HCT116 (cell line): ENCODE measurements around the gene SP4. TPM values are rescaled to one million over a fixed set of nuclear protein-coding genes. Genes with fewer than 3 reads are reported as not detected.

ENCODE experiments used
- ATAC-seq: fragments of 200-7000 bp; cut with Tn5 transposase; 2 replicates; pipeline ENCODE4 v1.9.1; 2020; ENCODE audit warnings: mild to moderate bottlenecking, moderate library complexity
- BruUV-seq: library from RNA; stranded (reverse); fragments of 400-500 nt; replicated peaks from 2 replicates; lab custom pipeline; 2021; lab: Mats Ljungman, UMichigan
- CTCF ChIA-PET: fragments of 300-600 bp; sonication (Branson Sonifier 250); formaldehyde crosslinking; loops from one replicate; lab custom pipeline; 2021; ENCODE audit warnings: antibody characterized with exemption; lab: Charles Lee
- POLR2A ChIA-PET: fragments of 300-600, 350-600 bp; sonication (Branson Sonifier 250); formaldehyde crosslinking; loops from one replicate; lab custom pipeline; 2021; ENCODE audit warnings: antibody characterized with exemption; lab: Charles Lee
- RAD21 ChIA-PET, 2 experiments: fragments of 300-600 bp; sonication (Branson Sonifier 250); formaldehyde crosslinking; loops; one replicate each; lab custom pipeline; 2023; ENCODE audit warnings: low total read pairs in 2 of 2; ENCODE audit not compliant: uncharacterized antibody in 2 of 2, unreplicated experiment in 2 of 2, low non-redundant PET in 1 of 2; lab: Charles Lee
- DNase-seq: peaks from one replicate; pipeline ENCODE4 v3.0.0-alpha.2; 2010; ENCODE audit warnings: low read depth, low spot score
- H2AFZ ChIP-seq: fragments of 200-600 bp; shearing (Covaris generic), sonication (generic); 2 replicates; pipeline ENCODE4 v1.6.1; 2017; ENCODE audit warnings: low read depth, mixed run types, mixed read lengths, antibody characterized with exemption, low read length; ENCODE audit not compliant: poor library complexity, severe bottlenecking
- H3K27ac ChIP-seq: 2 replicates; pipeline ENCODE4 v1.5.1; 2012; ENCODE audit warnings: low read depth, low read length
- H3K27me3 ChIP-seq: fragments of 200-600 bp; sonication (generic); 2 replicates; pipeline ENCODE4 v1.6.1; 2016; ENCODE audit warnings: mixed run types, low read length, mixed read lengths; ENCODE audit not compliant: insufficient read depth
- H3K36me3 ChIP-seq, 2 experiments: fragments of 200-500 bp in 1 of 2; fragments of 200-600 bp in 1 of 2; sonication (Bioruptor generic) in 1 of 2; sonication (generic) in 1 of 2; 2 replicates each; pipeline versions ENCODE4 v1.5.1 to v1.6.1; 2014 to 2016; ENCODE audit warnings: low read length in 2 of 2, inconsistent platforms in 1 of 2, mixed read lengths in 1 of 2, mixed run types in 1 of 2; ENCODE audit not compliant: insufficient read depth in 2 of 2, control insufficient read depth in 1 of 2
- H3K4me1 ChIP-seq, 2 experiments: fragments of 200-600 bp in 1 of 2; sonication (generic) in 1 of 2; 2 replicates each; pipeline versions ENCODE4 v1.5.1 to v1.6.1; 2012 to 2017; ENCODE audit warnings: low read length in 2 of 2, inconsistent platforms in 1 of 2, mild to moderate bottlenecking in 1 of 2, mixed read lengths in 1 of 2, mixed run types in 1 of 2, moderate library complexity in 1 of 2; ENCODE audit not compliant: insufficient read depth in 2 of 2, control insufficient read depth in 1 of 2
- H3K4me2 ChIP-seq: fragments of 200-600 bp; sonication (generic); 2 replicates; pipeline ENCODE4 v1.6.1; 2017; ENCODE audit warnings: mixed run types, low read length, mixed read lengths
- H3K4me3 ChIP-seq, 2 experiments: fragments of 200-600 bp in 1 of 2; sonication (generic) in 1 of 2; replicated peaks in 1 of 2; 2 replicates each; pipeline ENCODE4 v1.5.1; 2011 to 2016; ENCODE audit warnings: low read length in 2 of 2, control low read depth in 1 of 2, low read depth in 1 of 2, mild to moderate bottlenecking in 1 of 2, mixed read lengths in 1 of 2, mixed run types in 1 of 2
- H3K79me2 ChIP-seq: fragments of 200-600 bp; sonication (generic); 2 replicates; pipeline ENCODE4 v1.6.1; 2017; ENCODE audit warnings: mild to moderate bottlenecking, mixed run types, low read length, moderate library complexity, mixed read lengths; ENCODE audit not compliant: insufficient read depth
- H3K9ac ChIP-seq: fragments of 200-600 bp; sonication (generic); 2 replicates; pipeline ENCODE4 v1.6.1; 2016; ENCODE audit warnings: low read length, mixed read lengths
- H3K9me2 ChIP-seq: fragments of 200-600 bp; sonication (generic), shearing (Covaris generic); 2 replicates; pipeline ENCODE4 v1.6.1; 2017; ENCODE audit warnings: mixed run types, mild to moderate bottlenecking, moderate library complexity; ENCODE audit not compliant: insufficient read depth
- H3K9me3 ChIP-seq, 2 experiments: fragments of 200-500 bp in 1 of 2; fragments of 200-600 bp in 1 of 2; sonication (Bioruptor generic) in 1 of 2; sonication (generic) in 1 of 2; 2 replicates each; pipeline ENCODE4 v1.6.1; 2014 to 2017; ENCODE audit warnings: low read length in 2 of 2, mixed read lengths in 2 of 2, inconsistent platforms in 1 of 2, low read depth in 1 of 2, mild to moderate bottlenecking in 1 of 2, mixed run types in 1 of 2, moderate library complexity in 1 of 2; ENCODE audit not compliant: control insufficient read depth in 1 of 2, insufficient read depth in 1 of 2
- H4K20me1 ChIP-seq: fragments of 200-600 bp; sonication (generic), shearing (Covaris generic); 2 replicates; pipeline ENCODE4 v1.6.1; 2017; ENCODE audit warnings: mixed run types, mild to moderate bottlenecking, moderate library complexity; ENCODE audit not compliant: insufficient read depth
- ATF3 ChIP-seq: IDR thresholded peaks from 2 replicates; pipeline ENCODE4 v1.6.1; 2012
- CTCF ChIP-seq, 3 experiments: fragments of 200-600 bp in 1 of 3; sonication (generic) in 1 of 3; IDR thresholded peaks in 2 of 3; conservative IDR thresholded peaks in 1 of 3; 2 replicates each; pipeline ENCODE4 v1.5.1; 2012 to 2017; ENCODE audit warnings: low read depth in 2 of 3, low read length in 2 of 3, antibody characterized with exemption in 1 of 3, borderline replicate concordance in 1 of 3, control low read depth in 1 of 3, mild to moderate bottlenecking in 1 of 3, mixed read lengths in 1 of 3, mixed run types in 1 of 3, moderate library complexity in 1 of 3; ENCODE audit not compliant: insufficient read depth in 1 of 3
- ELF1 ChIP-seq: IDR thresholded peaks from 2 replicates; pipeline ENCODE4 v1.6.1; 2012; ENCODE audit warnings: low read depth, borderline replicate concordance
- EZH2 ChIP-seq: fragments of 200-600 bp; sonication (generic); IDR thresholded peaks from 2 replicates; pipeline ENCODE4 v1.6.1; 2017; ENCODE audit warnings: antibody characterized with exemption, mixed run types
- MAX ChIP-seq: IDR thresholded peaks from 2 replicates; pipeline ENCODE4 v1.6.1; 2012
- POLR2AphosphoS5 ChIP-seq: IDR thresholded peaks from 2 replicates; pipeline ENCODE4 v1.6.1; 2011; ENCODE audit warnings: mild to moderate bottlenecking, low read depth, low read length, moderate library complexity
- SRF ChIP-seq: IDR thresholded peaks from 2 replicates; pipeline ENCODE4 v1.6.1; 2012; ENCODE audit warnings: low read depth
- YY1 ChIP-seq: IDR thresholded peaks from 2 replicates; pipeline ENCODE4 v1.6.1; 2011; ENCODE audit warnings: low read length, low read depth, moderate library complexity, mild to moderate bottlenecking; ENCODE audit not compliant: insufficient replicate concordance; ENCODE audit errors: extremely low read depth
- ZFX ChIP-seq: fragments of 450-650 bp; IDR thresholded peaks from 2 replicates; pipeline ENCODE4 v1.6.1; 2017
- ZNF274 ChIP-seq: fragments of 200-500 bp; sonication (Bioruptor generic); IDR thresholded peaks from 2 replicates; pipeline ENCODE4 v1.6.1; 2014; ENCODE audit warnings: mild to moderate bottlenecking, low read depth, low read length, inconsistent platforms
- intact Hi-C: fragments of 100-400 bp; cut with micrococcal nuclease; formaldehyde crosslinking; loops from 2 replicates; pipeline ENCODE4 v1.10.0; 2022
- total RNA-seq: library from RNA; stranded (reverse); gene quantifications from one replicate; pipeline ENCODE4 v1.2.1, GENCODE V29; 2021; ENCODE audit not compliant: unreplicated experiment
- TF ChIP-seq, protein P1 (sequence below): IDR thresholded peaks from 2 replicates; pipeline ENCODE4 v1.6.1; 2011; ENCODE audit warnings: mild to moderate bottlenecking, low read length, moderate library complexity; ENCODE audit not compliant: insufficient replicate concordance; ENCODE audit errors: extremely low read depth

Gene SP4
- total RNA-seq, 1 experiment from 2014 or later, result 7.6 TPM

GRCh38 chr7:21524680-21525079, 96.8 kb downstream of the SP4 start:
- Histone ChIP-seq H3K4me3 (no peak overlapping the region), H3K79me2 (no peaks in the 10 kb centered on the region), H3K36me3 (no peaks in the 10 kb centered on the region), H3K9me2 (no peaks in the 10 kb centered on the region), H3K9me3 (no peaks in the 10 kb centered on the region), H3K27me3 (no peaks in the 10 kb centered on the region), H2AFZ (no peak overlapping the region), H3K9ac (no peak overlapping the region), H3K4me2 (no peak overlapping the region), H4K20me1 (no peaks in the 10 kb centered on the region), H3K27ac (no peak overlapping the region), H3K4me1 (no peaks in the 10 kb centered on the region)
- ChIA-PET RAD21 (no interaction called here), POLR2A (no interaction called here), CTCF (no interaction called here)
- ATAC-seq (no peak), DNase-seq (no peak)
- no TSS peak for BruUV-seq
- no peak for TF ChIP-seq CTCF (IDR thresholded peaks at IDR 0.05 in 2 of 3, conservative IDR thresholded peaks at IDR 0.05 in 1 of 3; ENCODE audit: borderline replicate concordance in 1 of 3, insufficient read depth in 1 of 3, low read depth in 2 of 3, low read length in 2 of 3)
- TF ChIP-seq ZFX, result no peak
- TF ChIP-seq, protein P1, sequence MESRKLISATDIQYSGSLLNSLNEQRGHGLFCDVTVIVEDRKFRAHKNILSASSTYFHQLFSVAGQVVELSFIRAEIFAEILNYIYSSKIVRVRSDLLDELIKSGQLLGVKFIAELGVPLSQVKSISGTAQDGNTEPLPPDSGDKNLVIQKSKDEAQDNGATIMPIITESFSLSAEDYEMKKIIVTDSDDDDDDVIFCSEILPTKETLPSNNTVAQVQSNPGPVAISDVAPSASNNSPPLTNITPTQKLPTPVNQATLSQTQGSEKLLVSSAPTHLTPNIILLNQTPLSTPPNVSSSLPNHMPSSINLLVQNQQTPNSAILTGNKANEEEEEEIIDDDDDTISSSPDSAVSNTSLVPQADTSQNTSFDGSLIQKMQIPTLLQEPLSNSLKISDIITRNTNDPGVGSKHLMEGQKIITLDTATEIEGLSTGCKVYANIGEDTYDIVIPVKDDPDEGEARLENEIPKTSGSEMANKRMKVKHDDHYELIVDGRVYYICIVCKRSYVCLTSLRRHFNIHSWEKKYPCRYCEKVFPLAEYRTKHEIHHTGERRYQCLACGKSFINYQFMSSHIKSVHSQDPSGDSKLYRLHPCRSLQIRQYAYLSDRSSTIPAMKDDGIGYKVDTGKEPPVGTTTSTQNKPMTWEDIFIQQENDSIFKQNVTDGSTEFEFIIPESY, result no peak
- TF ChIP-seq EZH2, result no peak
- TF ChIP-seq MAX, result no peak
- TF ChIP-seq ZNF274, result no peak
- no peak for TF ChIP-seq SRF
- TF ChIP-seq ELF1, result no peak
- no peak for TF ChIP-seq ATF3
- TF ChIP-seq POLR2AphosphoS5, result no peak
- no peak for TF ChIP-seq YY1
- intact Hi-C loops, result no loop called here
